ENCODE results near the gene ITGBL1.

ITGBL1 gene

DNA sequence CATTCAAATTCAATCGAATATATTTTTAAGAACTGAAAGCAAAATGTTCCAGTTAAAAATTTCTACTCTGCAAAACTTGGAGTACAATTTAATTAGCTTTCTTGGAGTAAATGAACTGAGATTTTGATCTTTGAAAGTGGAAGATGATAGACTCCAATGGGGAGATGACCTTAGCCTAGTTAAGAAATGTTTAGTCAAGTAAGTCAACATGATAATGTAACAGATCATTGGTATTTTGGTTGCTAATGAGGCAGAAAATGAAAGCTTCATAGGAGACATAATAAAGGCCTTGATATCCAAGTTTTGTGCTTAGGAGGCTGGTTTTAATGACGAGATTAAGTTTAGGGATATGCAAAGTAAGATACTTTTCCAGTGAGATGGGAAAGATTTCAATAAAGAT, 181.7 kb downstream of the ITGBL1 start:
- no peak for DNase-seq

GRCh38 chr13:101639711-101640110, 187.2 kb downstream of the ITGBL1 start:
- no peak for DNase-seq

DNA sequence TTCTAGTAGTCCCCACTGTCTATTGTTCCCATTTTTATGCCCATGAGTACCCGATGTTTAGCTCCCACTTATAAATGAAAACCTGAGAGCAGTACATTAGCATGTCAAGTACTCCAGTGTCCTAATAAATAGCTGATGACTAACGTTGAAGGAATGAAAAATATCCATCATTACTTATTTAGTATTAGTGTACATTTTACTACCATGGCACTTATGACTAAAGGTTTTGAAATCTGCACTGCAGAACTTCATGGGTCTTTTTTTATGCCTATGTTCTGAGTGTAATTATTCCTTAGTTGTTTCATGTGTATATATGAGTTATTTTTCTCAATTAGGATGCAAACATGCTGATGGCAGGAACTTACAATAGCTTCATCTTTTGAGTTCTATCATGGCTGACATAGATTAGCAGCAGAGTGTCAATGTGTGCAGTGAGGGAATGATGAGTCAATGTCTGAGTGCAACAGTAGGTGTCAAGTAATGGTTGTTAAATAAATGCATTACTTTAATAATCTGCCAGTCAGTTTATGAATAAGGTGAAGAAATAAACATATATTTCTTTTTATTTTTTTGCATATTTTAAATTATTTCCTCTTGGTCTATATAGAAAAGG, 188.4 kb downstream of the ITGBL1 start:
- DNase-seq: no peak

- DNase-seq: no peak
Measured at GRCh38 chr13:101645871-101646270, 193.4 kb downstream of the ITGBL1 start.

DNA sequence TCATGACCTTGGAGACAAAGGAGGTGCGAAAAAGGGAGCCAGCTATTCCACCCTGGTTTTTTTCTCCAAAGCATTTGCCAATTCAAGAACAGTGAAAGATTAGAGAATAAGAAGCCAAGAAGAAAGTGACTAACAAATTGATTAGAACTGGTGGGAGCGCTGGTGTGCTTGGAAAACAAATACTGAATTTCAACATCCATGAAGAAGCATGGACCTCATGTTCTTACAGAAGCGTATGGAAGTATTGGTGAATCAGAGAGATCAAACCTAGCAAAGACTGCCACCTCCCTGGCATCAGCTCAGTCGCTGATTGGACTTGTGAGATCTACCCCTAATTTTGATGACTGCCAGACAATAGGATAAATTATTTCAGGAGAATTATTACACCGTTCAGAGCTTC, 195.3 kb downstream of the ITGBL1 start:
- DNase-seq: no peak

DNA sequence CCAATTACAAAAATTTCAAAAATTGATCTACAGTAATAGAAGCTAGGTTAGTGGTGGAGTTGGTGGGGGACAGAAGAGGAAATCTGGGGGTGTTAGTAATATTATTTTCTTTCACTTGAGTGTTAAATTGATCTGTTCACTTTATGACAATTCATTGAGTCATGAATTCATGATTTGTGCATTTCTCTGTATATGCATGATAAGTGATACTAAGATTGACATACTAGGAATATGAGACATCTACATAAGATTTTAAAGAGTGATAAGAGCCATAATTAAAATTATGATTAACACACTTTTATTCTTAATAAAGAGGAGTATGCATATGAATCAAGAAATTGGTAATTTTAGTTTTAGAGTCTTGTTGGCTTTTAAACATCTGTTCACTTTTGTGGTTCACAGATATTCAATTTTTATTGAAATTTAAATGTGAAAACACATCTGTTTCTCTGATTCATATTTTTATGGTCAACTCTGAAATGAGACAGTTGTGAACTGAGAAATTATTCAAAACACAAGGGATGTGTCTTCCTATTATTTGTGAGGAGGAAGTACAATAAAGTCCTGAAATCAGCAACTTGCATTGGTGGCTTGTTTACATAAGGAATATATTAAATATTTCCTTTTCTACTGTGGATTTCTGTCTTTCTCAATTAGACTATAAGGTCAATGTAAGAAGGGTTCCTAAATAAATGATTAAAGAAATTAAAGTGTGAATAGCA, 196.5 kb downstream of the ITGBL1 start:
- DNase-seq: no peak

DNA sequence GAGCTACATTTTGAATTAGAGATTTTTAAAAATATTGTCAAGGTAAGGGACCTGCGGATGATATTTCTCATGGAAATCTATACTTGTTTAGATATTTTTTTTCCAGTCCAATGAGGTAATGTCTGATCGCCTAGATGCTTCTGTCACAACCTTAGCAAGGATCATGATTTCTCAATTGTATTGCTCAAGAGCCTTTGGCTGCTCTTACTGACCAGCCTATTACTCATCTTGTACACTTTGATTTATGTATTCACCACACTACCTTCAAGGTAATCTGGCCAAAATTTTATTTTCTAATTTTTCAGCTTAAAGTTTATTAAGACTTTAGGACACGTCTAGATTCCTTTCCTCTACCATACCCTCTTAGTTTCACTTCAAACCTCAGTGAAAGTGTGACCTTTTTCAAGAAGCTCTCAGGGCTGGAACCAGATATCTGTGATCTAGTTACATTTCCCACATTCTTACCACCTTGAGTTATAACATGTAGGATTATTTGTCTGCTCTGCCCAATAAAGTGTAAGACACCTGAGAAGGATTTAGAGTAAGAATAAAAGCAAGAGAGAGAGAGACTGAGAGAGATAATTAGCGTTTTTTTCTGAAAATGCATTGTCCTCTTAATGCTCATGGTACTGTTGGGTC, 197.1 kb downstream of the ITGBL1 start:
- DNase-seq: no peak

DNA sequence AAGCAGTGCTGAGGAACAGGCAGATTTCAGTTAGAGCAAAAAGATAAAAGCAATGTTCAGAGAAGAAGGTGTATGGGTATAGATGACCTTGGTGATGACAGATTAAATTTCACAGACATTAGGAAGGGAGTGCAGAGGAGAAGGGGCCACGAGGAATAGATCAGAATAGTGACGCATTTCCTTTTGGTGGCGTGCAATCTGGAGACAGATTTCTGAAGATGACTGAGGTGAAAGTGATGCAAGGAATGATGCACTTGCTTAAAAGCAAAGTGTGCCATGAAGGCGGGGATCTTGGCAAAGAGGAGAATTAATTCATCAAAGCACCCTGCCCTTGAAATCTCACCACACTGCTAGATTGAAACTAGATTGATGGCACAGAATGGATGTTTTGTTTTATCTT, 202.4 kb downstream of the ITGBL1 start:
- no peak for DNase-seq

GRCh38 chr13:101655435-101655834, 203.0 kb downstream of the ITGBL1 start:
- DNase-seq: no peak

- no peak for DNase-seq
Measured at GRCh38 chr13:101660711-101661110, 208.2 kb downstream of the ITGBL1 start.

DNA sequence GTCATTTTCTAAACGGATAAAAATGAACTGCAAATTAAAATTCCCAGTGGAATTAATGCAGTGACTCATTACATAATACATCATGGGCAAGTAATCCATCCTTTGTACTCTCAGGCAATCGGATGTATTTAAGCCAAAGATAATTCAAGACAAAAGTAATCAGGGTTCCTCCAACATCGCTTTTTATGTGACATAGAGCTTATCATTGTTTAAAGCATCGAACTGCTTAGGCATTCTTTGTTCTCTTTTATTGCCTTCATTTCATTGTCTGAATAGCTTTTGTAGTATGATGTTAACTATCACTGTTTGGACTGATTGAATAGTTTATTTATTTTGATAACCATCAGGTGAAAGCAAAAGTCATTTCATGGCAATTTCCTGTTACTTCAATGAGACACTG, 209.4 kb downstream of the ITGBL1 start:
- no peak for DNase-seq

DNA sequence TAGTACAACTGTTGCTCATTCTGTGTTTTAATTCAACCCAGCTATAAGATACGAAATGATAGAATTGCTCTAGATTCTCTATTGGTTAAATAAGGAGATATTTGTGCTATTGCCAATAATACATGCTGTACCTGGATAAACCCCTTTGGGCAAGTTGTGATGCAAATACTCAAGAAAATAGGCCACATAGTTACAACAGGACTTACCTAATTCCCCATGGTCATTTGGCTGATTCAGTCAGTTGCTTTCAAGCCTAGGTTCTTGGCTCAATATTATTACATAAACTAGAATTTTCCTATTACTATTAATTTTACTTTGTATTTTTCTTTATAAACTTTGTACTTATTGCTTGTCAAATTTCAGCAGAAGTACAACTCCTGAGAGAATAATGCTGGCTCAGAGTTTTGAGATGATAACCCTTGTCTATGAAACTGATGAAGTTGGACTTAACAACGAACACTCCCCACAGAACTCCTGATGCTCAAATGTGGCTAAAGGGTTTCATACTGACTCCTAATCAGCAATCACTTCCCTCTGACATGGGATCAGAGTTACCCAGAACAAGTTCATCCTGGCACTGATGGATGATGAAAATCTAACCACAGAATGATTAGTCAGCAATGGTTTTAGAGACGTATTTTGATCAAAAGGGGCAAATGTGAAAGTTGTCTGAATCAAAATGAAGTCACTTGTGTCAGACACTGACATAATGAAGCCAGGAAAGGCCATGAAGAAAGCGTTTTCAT, 221.1 kb downstream of the ITGBL1 start:
- no peak for DNase-seq

GRCh38 chr13:101681834-101682233, 229.4 kb downstream of the ITGBL1 start:
- DNase-seq: no peak

GRCh38 chr13:101686003-101686402, 233.5 kb downstream of the ITGBL1 start:
- no peak for DNase-seq

GRCh38 chr13:101690871-101691270, 238.4 kb downstream of the ITGBL1 start:
- no peak for DNase-seq

GRCh38 chr13:101691341-101691860, 238.9 kb downstream of the ITGBL1 start:
- no peak for DNase-seq

DNA sequence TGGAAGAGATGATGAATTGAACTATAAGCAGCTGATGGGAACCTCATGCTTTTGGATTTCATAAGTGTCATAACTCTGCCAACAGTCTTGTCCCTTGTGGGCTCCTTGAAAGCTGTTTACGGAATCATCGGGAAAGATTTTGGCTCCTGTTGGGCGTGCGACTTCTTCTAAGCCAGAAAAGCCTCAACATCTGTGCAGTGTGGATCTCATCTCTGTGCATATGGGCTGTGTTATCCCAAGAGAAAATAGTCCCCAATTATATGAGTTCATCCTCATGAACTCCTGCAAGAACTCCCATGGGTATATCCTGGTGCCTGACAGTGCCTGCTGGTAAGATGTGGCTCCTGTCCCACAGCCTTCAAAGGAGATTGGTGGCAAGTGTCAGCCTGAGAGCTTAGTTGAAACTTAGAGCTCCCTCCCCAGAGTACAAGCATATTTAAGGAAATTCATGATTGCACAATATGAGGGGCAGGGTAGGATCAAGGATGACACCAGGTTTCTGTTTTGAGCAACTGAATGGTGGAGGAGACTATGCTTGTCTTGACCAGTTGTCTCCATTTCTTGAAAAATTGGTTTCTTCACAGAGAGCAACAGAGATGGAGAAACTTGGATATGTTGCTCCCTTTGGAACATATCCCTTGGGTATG, 243.5 kb downstream of the ITGBL1 start:
- DNase-seq: no peak

GRCh38 chr13:101697745-101698144, 245.3 kb downstream of the ITGBL1 start:
- DNase-seq: no peak

DNA sequence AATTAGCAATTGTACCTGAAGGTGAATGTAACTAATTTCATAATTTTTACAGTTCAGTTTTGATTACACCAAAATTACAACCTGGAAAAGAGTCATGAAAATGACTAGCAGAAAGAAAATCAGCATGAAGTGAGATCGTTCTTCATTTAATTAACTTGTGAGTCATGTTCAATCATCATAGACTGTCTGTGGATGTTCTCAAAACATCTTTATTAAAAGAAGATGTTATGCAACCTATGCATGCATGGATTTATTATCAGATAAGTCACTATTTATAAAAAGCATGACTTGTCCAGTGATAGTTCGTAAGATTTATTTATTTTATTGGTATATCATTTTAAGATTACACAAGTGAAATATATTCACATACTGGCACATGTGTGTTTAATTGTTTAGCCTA, 245.9 kb downstream of the ITGBL1 start:
- DNase-seq: no peak

DNA sequence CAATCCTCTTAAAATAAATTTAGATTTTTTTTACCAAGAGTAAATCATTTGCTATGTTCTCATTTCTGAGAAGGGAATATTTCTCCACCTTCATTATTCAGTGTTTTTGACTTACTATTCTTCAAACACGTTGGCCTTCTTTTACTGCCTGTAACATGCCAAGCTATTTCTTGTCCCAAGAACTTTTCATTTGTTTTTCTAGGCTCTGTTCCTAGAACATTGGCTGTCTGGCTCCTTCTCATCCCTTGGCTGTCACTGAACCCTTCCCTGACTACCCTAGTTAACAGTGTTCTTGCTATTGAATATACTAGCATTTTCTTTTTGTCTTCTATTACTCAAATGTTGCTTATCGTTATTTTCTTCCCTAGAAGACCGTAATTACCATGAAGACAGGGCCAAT, 248.1 kb downstream of the ITGBL1 start:
- no peak for DNase-seq

GRCh38 chr13:101703081-101703480, 250.6 kb downstream of the ITGBL1 start:
- no peak for DNase-seq

DNA sequence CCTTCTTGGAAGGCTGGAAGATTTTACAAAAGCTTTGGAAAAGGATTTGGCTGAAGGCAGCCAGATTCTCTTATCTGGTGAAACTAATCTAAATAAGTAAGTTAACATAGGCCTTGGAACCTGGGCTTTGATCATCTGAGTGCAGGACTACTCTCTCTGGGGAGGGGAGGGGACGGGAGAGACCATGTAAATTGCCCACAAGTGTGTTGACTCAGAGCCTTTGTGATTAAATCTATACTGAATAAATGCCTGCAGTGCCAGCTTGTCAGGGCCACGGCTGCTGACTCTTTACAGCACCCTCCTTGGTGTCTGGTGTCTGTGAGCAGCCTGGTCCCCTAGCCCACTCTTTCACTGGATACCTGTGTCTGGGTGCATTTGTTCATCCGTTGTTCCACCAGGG, 251.4 kb downstream of the ITGBL1 start:
- DNase-seq: no peak

DNA sequence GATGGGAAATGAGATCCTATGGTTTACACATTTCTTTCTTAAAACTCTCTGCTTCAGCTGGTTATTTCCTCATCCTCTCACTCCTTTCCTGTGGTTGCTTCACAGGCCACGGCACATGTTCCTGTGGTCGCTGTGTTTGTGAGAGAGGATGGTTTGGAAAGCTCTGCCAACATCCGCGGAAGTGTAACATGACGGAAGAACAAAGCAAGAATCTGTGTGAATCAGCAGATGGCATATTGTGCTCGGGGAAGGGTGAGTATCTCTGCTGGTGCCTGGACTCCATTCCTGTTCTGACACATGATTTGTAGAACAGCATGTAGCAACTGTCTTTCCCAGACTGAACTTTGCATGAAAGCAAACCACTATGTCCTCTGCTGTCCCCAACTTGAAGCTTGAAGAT, 254.2 kb downstream of the ITGBL1 start:
- peak; percentile 31 for DNase-seq
